GM11168 (cell line): Measurements from ENCODE around the gene SLC35A2.
"Not testable (repeated sequence)": the region's sequence is repeated elsewhere in the genome, so short reads cannot be mapped to it uniquely, and the experiment has no call there.

Source experiments
- in situ Hi-C: fragments of 300-500 bp; cut with MboI; formaldehyde crosslinking; loops from one replicate; pipeline ENCODE4 v1.12.0; 2022; ENCODE audit warnings: low sequenced_read_pairs; ENCODE audit not compliant: unreplicated experiment

The SLC35A2 gene

GRCh38 chrX:48904626-48905025 lies 6.8 kb downstream of the SLC35A2 start:
- in situ Hi-C loops, result no loop called here

GRCh38 chrX:48904180-48904579 lies 7.3 kb downstream of the SLC35A2 start:
- in situ Hi-C loops, result no loop called here

DNA sequence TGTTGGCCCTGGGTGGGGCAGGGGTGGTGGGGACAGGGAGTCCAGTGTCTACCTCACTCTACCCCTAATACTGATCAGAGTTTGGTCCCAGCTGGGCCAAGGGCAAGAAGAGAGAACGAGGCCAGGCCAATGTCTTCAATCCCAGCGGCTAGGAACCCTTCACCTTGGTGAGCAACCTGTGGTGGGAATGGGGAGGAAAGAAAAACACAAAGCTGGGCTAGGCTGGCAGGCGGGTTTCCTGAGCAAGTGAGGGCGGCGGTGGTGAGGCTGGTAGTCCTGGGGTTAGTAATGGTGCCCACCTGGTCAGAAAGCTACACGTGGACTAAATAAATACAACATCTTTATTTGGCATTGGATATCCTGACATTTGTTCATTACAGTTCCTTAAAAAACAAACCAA lies 8.2 kb downstream of the SLC35A2 start:
- in situ Hi-C loops, result no loop called here

DNA sequence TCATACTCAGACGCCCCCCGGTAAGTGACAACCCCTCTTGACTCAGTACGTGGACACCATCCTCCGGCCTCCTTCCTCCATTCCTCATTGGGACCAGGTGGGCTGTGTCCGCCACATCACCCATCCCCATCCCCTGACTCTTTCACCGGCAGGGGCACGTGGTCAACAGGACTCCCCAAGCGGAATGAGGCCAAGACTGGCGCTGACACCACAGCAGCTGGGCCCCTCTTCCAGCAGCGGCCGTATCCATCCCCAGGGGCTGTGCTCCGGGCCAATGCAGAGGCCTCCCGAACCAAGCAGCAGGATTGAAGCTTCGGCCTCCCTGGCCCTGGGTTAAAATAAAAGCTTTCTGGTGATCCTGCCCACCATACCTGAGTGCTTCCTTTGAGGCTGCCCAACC lies 8.7 kb downstream of the SLC35A2 start:
- in situ Hi-C loops, result no loop called here

DNA sequence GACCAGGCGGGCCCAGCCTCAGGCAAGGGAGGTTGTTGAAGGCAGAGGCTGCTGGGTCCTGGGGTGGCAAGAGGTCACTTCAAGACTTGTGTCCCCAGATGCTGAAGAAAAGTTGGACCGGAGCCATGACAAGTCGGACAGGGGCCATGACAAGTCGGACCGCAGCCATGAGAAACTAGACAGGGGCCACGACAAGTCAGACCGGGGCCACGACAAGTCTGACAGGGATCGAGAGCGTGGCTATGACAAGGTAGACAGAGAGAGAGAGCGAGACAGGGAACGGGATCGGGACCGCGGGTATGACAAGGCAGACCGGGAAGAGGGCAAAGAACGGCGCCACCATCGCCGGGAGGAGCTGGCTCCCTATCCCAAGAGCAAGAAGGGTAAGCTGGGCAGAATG lies 9.3 kb downstream of the SLC35A2 start:
- in situ Hi-C loops, result no loop called here

- in situ Hi-C loops, result no loop called here
Measured at GRCh38 chrX:48901069-48901468, 10.4 kb downstream of the SLC35A2 start.

GRCh38 chrX:48899078-48899410 lies 12.4 kb downstream of the SLC35A2 start:
- in situ Hi-C loops, result no loop called here

DNA sequence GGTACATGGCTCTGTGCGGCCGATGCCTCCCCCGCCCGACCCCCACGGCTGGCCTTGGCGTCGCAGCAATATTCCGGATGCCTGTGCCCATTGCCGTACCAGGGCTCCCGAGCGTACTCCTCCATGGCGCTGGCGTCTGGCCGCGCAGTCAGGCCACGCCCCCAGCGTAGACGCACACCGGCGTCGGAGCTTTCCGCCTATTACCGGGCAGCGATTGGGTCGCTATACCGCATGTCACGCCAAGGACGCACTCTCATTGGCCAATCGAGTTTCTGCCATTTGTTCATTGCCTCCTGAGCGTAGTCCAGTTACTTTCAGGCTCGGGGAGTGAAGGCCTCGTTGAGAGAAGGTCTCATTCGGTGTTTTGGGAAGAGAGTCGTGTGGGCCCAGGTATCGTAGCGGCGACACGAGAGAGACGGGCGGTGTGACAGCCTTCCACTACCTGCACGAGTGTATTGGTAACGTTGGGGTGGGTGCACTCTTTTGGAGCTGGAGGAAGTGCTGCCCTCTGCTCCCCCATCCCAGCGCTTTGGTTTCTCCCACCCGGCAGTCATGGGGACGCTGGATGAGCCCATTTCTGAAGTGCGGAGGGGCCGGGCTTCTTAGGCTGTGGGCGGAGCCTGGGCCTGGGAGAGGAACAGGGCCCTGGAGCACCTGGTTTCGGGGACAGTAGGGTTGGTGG lies 13.7 kb downstream of the SLC35A2 start, which contains the start of the genes PQBP1 and TIMM17B:
Gene PQBP1, plus strand, starts transcription at position 306 of the 682 bp plus-strand sequence. CDS start 580 bp downstream, outside the sequence.
Gene TIMM17B, minus strand, starts transcription at position 144 of the 682 bp plus-strand sequence. Its CDS starts 19 bp downstream, at position 125.
- in situ Hi-C loops, result no loop called here

GRCh38 chrX:48897157-48897624 lies 14.3 kb downstream of the SLC35A2 start:
- in situ Hi-C loops, result no loop called here

DNA sequence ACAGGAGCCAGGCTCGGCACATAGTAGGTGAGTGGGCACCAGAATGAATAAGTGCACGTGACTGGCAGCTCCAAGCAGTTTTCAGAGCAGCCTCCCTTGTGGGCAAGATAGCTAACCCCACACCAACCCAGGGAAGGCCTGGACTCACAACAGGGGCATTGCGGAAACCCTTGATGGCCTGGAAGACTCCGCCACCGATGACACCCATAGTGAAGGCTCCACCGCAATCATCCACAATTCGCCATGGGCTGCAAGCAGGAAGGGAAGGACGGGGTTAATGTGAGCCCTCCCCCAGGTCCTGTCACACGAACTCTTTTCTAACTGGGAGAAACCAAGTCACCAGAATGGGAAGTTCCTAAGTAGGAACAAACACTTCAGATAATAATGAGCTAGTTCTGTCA lies 14.8 kb downstream of the SLC35A2 start:
- in situ Hi-C loops, result no loop called here

- in situ Hi-C loops, result no loop called here
Measured at GRCh38 chrX:48894891-48895290, 16.6 kb downstream of the SLC35A2 start.

DNA sequence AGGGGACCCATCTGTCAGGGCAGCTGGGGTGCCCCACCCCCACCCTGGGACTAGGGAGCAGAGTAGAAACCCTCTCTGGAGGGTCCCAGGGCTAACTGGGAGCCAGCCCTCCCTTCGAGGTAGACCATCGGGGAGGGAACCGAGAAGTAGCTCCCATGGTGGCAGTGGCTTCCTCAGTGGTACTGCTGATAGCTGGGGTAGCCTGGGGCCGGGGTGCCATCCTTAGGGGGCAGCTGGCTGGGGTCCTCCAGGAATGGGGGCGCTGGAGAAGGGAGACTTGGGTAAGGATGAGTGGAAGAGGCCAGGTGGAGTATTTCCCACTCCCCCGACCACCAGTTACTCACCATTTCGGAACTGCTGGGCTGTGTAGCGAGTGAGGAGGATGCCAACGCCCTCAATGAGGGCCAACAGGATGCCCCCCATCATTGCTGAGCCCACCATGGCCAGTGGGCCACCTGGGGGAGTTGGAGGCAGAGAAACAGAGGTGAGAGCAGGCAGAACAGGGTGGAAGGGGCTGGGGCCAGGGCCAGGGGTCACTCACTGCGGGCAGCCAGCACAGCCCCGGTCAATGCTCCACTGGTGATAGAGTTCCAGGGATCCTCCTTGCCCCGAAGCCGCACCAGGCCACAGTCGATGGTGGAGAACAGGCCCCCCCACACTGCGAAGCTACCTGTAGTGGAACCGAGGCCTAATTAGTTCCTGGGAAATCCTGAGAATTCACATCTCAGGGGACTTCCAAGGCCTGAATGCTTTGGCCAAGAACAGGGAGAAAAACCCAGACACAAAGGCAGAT lies 17.7 kb downstream of the SLC35A2 start:
- in situ Hi-C loops, result no loop called here

- in situ Hi-C loops, result no loop called here
Measured at GRCh38 chrX:48892896-48893295, 18.6 kb downstream of the SLC35A2 start.

GRCh38 chrX:48891402-48892288 lies 19.8 kb downstream of the SLC35A2 start:
- in situ Hi-C loops, result no loop called here

DNA sequence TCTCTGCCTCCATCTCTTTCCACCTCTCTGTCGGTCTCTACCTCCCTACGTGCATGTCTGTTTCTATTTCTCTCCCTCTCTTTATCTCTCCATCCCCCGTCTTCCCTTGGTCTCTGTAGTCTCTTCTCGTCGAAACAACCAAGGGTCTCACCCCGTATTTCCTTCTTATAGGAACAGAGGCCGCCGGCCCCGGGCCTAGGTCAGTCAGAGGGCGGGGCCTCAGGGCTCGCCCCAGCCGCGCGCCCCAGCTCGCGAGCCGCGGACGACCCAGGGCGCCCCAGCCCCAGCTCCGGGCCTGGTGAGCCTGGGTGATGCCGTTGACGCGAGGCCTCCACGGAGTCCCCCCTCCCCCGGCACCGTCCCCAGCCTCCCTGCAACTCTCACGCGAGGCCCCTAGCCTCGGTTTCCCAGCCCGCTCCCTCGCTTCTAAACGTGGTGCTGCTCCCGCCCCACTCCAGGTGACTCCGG lies 20.5 kb downstream of the SLC35A2 start:
- in situ Hi-C loops, result no loop called here

- in situ Hi-C loops, result no loop called here
Measured at GRCh38 chrX:48890296-48890925, 21.0 kb downstream of the SLC35A2 start.

GRCh38 chrX:48886586-48886985 lies 24.9 kb downstream of the SLC35A2 start:
- in situ Hi-C loops, result not testable (repeated sequence)

GRCh38 chrX:48883729-48884128 lies 27.7 kb downstream of the SLC35A2 start:
- in situ Hi-C loops, result no loop called here

DNA sequence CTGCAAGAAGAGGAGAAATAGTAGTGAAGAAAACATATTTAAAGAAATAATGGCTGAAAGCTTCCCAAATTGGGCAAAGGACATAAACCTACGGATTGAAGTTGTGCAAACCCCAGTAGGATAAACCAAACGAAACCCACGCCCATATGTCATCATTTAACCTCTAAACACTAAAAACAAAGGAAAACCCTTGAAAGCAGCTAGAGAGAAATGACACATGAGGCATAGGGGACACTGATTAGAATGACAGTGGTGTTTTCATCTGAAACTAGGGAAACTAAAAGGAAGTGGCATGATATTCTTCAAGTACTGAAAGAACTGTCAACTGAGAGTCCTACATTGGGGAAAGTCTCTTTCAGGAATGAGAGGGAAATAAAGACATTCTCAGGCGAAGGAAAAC lies 34.5 kb downstream of the SLC35A2 start:
- in situ Hi-C loops, result not testable (repeated sequence)

- in situ Hi-C loops, result not testable (repeated sequence)
Measured at GRCh38 chrX:48872017-48872416, 39.4 kb downstream of the SLC35A2 start.
